Umbilical cord (tissue), 2 donors: Measurements from ENCODE around the gene PPP4C. TPM values are rescaled to one million over a fixed set of nuclear protein-coding genes. Genes with fewer than 3 reads are reported as not detected.
"Not testable (repeated sequence)": the region's sequence is repeated elsewhere in the genome, so short reads cannot be mapped to it uniquely, and the experiment has no call there.

ENCODE experiments used
- DNase-seq: peaks from one replicate; pipeline ENCODE4 v3.0.0-alpha.2; 2015; ENCODE audit warnings: low spot score
- total RNA-seq: library from RNA; depleted of rRNA; stranded (reverse); fragments of >200 nt; gene quantifications from one replicate; pipeline ENCODE4 v1.2.3, GENCODE V29; 2014; ENCODE audit warnings: low replicate concordance; ENCODE audit not compliant: insufficient read depth

PPP4C gene
- total RNA-seq, 1 donor from 2014 or later: 46.5 TPM

DNA sequence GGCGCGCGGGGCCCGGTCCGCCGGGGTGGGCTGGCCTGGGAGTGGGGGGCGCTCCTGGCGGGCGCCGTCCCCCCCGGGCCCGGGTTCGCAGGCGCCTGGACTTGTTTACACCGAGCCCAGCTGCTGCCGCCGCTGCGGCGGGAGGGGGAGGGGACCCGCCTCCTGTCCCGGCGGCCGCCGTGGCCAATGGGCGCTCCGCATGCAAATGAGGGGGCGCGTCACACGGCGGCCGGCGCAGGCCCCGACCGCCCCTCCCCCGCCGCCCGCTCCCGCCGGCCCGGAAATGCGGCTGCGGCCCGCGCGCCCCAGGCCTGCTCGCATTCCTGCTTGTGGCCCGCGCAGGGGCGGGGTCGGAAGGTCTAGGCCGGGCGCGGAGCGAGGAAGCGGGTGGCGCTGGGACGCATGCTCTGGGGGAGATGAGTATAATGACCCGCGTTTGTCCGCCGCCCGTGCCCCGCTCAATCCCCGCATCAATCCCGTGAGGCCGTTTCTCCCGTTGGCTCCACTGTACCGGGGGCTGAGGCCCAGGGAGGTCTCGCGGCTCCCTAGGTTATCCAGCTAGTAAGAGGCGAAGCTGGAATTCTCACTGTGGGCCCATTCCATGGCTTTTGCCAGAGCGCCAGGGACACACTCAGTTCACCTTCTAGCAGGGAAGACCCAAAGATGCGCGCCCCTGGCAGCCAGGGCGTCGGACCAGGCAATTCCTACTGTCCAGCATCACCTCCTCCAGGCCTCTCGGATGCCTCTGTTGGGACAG lies 20.5 kb downstream of the PPP4C start, which contains the start of gene YPEL3:
TSS of gene YPEL3 (minus strand) at position 109 of the 757 bp plus-strand sequence. CDS start 731 bp downstream, outside the sequence.
- peak; percentile 86 for DNase-seq

DNA sequence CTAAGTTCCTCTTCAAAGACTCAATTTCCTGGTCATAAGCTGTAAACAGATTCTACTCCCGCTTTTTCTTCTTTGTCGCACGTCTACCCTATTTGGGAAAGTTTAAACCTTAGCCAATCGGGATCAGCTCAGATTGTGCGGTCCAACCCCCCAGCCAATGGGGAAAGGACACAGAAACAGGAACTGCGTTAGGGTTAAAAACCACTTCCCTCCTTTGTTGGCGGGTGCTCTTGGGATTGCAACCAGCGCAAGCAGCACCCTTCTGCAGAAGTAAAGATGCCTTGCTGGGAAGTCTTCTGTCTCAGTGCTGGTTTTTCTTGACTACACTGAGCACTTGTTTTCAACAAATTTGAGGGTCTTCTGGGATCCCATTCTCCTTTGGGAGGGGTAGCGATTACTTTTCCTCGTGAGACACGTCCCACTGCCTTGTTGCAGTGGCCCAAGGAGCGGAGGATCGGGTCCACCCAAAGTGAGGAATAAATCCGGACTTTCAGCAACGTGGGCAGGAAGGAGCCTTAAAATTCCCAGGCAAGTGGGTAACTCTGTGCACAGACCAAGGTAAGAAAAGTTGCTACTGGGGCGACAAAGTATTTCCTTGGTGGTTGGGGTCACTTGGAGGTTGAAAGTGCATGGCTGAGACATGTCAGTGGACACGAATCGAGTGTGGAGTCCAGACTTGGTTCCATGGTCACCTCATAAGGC lies 21.2 kb downstream of the PPP4C start:
- no peak for DNase-seq

- no peak for DNase-seq
Observed at GRCh38 chr16:30104090-30104489, 28.3 kb downstream of the PPP4C start.

- no peak for DNase-seq
Observed at GRCh38 chr16:30104492-30104891, 28.7 kb downstream of the PPP4C start.

- no peak for DNase-seq
Observed at GRCh38 chr16:30108059-30108850, 32.5 kb downstream of the PPP4C start.

DNA sequence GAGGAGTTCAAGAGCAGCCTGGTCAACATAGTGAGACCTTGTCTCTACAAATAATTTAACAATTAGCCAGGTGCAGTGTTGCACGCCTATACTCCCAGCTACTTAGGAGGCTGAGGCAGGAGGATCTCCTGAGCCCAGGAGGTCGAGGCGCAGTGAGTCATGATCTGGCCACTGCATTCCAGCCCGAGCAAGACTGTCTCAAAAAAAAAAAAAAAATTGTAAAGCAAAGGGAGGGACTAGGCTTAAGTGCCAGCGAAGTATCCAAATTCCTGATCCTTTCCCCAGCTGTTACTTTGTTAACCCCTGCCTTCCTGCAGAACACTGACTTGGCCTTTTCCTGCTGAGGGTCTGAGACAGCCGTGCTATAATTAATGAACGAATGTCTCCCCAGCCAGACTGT lies 34.9 kb downstream of the PPP4C start:
- DNase-seq: no peak

DNA sequence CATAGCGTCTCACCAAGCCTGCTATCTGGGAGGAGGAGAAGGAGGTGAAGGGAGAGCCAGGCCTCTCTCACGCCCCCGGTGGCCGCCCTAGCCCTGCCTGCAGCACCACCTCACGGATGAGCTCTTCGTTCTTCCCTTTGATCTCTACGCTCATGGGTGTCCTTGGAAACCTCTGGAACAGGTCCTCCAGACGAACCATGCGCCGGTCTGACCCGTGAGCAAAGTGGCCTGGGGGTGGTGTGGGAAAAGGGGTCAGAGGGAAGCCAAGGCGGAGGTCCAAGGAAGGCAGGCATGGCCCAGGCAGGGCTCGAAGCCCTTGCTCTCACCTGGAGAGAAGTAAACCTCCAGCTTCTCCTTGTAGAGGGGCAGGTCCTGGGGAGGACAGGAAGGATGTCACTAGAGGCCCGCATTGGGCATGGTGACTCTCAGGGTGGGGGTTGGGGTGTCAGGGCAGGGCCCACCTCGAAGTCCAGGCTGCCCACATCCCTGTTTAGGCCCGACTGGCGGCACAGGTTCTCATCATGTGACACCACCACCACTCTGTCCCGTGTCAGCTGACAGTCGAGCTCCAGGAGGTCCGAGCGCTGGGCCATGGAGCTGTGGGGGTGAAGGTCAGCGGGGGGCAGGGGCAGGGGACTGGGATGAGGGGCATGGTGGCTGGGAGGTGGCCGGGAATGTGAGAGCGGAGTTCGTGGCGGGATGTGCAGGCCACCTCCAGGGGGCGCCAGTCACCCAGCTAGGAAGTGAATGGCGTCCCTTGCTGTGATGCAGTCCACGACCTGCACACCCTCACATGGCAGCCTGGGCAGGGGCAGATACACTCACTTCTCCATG lies 36.6 kb downstream of the PPP4C start:
- no peak for DNase-seq

DNA sequence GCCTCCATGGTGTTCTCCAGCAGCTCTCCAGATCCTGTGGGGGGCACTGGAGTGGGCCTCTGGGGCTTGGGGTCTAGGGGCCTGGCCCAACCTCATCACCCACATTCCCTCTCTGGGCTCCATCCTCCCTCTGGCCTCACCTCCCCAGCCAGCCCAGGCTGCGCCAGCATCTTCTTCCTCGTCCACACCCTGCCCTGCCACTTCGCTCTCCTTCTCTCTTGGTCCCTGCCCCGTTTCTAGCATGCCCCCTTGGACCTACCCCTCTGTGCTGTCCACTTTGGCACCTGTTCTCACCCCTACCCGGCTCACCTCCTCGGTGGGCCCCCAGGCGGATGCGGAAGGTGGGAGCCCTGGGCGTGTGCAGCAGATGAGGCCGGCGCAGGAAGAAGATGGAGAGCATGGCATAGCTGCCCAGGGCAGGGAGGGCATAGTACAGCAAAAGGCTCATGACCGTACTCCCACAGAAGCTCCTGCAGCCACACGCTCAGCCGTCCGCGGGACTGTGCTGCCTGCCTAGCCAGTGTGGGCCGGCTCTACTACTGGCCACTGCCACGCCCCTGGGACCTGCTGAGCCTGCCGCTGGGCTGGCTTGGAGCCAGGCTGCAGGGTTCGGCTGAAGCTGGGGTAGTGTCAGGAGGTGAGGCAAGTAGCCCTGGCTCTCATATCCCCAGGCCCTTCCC lies 37.4 kb downstream of the PPP4C start, which contains the start of gene GDPD3:
TSS of gene GDPD3 (minus strand) at position 507 of the 680 bp plus-strand sequence. CDS start at position 448, 59 bp downstream.
- DNase-seq: no peak

GRCh38 chr16:30113711-30114333 lies 38.0 kb downstream of the PPP4C start:
- DNase-seq: no peak

DNA sequence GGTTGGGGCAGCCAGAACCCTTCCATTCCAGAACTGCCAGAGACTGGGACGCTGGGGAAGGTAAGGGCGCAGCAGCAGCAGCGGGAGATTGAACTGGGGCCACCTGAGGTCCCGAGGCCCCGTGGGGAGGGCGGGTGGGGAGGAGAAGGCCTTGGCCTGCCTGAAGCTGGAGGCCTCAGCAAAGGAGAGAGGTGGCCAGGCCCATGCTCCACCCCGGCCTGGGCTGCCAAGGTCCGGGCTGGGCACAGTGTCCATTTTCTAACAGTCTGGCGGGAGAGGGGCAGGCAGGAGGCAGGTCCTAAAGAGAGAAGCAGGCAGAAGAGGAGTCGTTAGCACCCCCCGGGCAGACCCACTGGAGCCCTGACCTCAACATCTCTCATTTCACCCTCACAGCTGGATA lies 38.6 kb downstream of the PPP4C start:
- no peak for DNase-seq

- not testable (repeated sequence) for DNase-seq
Observed at GRCh38 chr16:30114833-30115232, 39.0 kb downstream of the PPP4C start.

DNA sequence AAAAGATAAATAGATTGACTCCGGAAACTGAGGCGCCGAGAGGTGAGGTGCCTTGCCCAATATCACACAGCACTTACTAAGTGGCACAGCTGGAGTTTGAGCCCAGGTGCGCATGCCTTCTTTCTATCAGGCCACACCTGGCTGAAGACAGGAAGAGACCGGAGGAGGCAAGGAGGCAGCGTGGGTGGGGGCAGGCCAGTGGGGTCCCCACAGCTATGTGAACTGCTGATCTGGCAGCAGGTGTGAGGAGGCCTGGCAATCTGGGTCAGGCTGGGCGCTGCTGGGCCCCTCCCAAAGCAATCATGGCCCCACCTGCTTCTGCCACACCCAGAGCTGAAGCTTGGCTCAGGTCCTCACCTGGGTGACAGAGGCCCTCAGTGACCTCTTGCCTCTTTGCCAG lies 39.4 kb downstream of the PPP4C start:
- DNase-seq: no peak

DNA sequence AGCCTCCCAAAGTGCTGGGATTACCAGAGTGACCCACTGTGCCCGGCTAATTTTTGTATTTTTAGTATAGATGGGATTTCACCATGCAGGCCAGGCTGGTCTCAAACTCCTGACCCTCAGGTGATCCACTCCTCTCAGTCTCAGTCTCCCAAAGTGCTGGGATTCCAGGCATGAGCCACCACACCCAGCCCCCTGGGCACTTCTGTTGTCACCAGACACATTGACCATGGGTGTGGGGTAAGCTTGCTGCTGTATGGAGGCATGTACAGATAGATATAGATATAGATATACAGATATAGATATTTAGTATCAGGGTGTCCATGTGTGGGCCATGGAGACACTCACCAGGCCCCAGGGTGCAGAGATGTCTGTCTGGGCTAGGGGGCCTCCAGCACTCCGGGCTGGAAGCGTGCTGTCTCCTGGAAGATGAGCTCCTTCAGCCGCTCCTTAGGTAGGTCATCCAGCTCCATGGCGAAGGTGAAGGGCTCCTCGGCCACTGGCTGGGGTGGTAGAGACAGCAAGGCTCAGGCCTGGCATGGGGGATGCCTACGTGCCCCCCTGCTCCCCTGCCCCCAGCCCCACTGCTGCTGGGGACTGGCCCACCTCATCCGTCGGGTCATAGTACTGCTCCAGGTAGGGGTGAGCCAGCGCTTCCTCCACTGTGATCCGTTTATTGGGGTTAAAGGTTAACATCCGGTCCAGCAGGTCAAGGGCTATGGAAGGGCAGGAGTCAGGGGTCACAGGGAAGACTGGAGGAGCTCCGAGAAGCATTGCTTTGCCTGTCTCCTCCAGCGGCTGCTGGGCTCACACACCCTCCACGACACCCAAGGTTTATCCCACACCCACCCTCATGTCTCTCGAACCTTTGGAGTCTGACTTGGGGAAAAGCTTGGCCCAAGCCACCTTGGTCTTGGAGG lies 40.8 kb downstream of the PPP4C start:
- DNase-seq: no peak

DNA sequence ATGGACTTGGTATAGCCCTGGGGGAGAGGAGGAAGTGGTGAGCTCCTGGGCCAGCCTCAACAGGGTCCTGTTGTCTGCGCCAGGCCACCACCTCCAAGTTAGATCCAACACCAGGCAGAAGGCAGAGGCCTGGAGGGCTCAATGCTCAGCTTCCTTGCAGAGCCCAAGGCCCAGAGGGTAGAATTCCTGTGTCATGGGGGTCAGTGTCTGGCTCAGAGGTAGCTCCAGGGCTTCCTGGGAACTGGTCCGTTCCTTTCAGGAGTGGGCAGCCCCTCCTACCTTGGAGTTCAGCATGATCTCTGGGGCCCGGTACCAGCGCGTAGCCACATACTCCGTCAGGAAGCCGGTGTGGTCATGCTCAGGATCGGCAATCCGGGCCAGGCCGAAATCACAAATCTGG lies 42.0 kb downstream of the PPP4C start:
- no peak for DNase-seq

GRCh38 chr16:30119428-30119827 lies 43.6 kb downstream of the PPP4C start:
- DNase-seq: no peak

DNA sequence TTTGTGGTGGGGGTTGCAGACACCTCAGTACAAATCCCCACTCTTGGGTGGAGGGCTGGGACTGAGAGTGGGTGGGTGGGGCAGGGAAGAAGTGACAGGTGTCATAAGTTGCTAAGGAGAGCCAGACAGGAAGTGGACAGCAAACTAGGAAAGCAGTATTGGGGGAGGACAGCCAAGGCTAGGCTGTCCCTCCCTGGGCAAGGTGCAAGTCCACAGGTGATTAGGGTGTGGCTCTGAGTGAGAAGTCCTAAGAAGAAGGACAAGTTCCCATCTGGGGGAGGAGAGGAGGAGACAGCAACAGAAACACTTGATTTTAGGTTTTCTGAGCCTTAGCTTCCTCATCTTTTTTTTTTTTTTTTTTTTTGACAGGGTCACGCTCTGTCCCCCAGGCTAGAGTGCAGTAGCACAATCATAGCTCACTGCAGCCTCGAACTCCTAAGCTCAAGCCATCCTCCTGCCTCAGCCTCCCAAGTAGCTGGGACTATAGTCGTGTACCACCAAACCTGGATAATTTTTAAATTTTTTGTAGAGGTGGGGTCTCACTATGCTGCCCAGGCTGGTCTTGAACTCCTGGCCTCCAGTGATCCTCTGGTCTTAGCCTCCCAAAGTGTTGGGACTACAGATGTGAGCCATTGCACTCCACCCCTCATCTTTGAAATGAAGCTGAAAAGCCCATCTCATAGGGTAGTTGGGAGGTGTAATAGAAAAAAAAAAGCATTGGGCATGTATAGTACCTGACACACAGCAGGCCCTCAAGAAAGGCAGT lies 44.7 kb downstream of the PPP4C start:
- no peak for DNase-seq

GRCh38 chr16:30121741-30122571 lies 46.2 kb downstream of the PPP4C start:
- peak; percentile 57 for DNase-seq
